Mononuclear cell (primary cell): ENCODE data around the gene C1orf210. TPM values are rescaled to one million over a fixed set of nuclear protein-coding genes. Genes with fewer than 3 reads are reported as not detected.

Experiments
- H3K27me3 ChIP-seq: 2 replicates; pipeline ENCODE4 v1.6.0; 2011; ENCODE audit warnings: low read length, control low read depth; ENCODE audit not compliant: insufficient read depth
- H3K4me1 ChIP-seq: 2 replicates; pipeline ENCODE4 v1.5.1; 2011; ENCODE audit warnings: mild to moderate bottlenecking, low read length, control low read depth; ENCODE audit not compliant: insufficient read depth
- H3K4me3 ChIP-seq: 2 replicates; pipeline ENCODE4 v1.5.1; 2011; ENCODE audit warnings: mild to moderate bottlenecking, low read length, moderate library complexity
- H3K9me3 ChIP-seq: 2 replicates; pipeline ENCODE4 v1.5.1; 2011; ENCODE audit warnings: low read depth, mild to moderate bottlenecking, control low read depth, low read length
- total RNA-seq: library from RNA; depleted of rRNA; stranded (reverse); fragments of >200 nt; gene quantifications from one replicate; pipeline ENCODE4 v1.2.3, GENCODE V29; 2012

Gene C1orf210
- total RNA-seq, 1 donor = not detected

GRCh38 chr1:43239484-43239883 lies 45.9 kb downstream of the C1orf210 start:
- Histone ChIP-seq H3K4me1 (no peaks in the 10 kb centered on the region), H3K4me3 (no peak overlapping the region), H3K27me3 (no peaks in the 10 kb centered on the region), H3K9me3 (no peaks in the 10 kb centered on the region)

GRCh38 chr1:43238991-43239469 lies 46.4 kb downstream of the C1orf210 start:
- Histone ChIP-seq H3K4me1 (no peaks in the 10 kb centered on the region), H3K27me3 (no peaks in the 10 kb centered on the region), H3K9me3 (no peaks in the 10 kb centered on the region), H3K4me3 (no peak overlapping the region)

GRCh38 chr1:43238085-43238484 lies 47.3 kb downstream of the C1orf210 start:
- Histone ChIP-seq H3K4me3 (no peak overlapping the region), H3K4me1 (no peaks in the 10 kb centered on the region), H3K9me3 (no peaks in the 10 kb centered on the region), H3K27me3 (no peaks in the 10 kb centered on the region)

GRCh38 chr1:43237121-43237520 lies 48.3 kb downstream of the C1orf210 start:
- H3K4me1 ChIP-seq = no peaks in the 10 kb centered on the region
- H3K9me3 ChIP-seq = no peaks in the 10 kb centered on the region
- H3K27me3 ChIP-seq = no peaks in the 10 kb centered on the region
- H3K4me3 ChIP-seq = no peak overlapping the region

GRCh38 chr1:43235451-43236121 lies 49.8 kb downstream of the C1orf210 start:
- no peaks in the 10 kb centered on the region for H3K9me3 ChIP-seq
- H3K27me3 ChIP-seq = no peaks in the 10 kb centered on the region
- no peak overlapping the region for H3K4me3 ChIP-seq
- H3K4me1 ChIP-seq = no peaks in the 10 kb centered on the region

- Histone ChIP-seq H3K27me3 (no peaks in the 10 kb centered on the region), H3K9me3 (no peaks in the 10 kb centered on the region), H3K4me3 (no peak overlapping the region), H3K4me1 (no peaks in the 10 kb centered on the region)
Measured at GRCh38 chr1:43235040-43235439, 50.3 kb downstream of the C1orf210 start.

GRCh38 chr1:43234267-43234666 lies 51.1 kb downstream of the C1orf210 start:
- no peaks in the 10 kb centered on the region for H3K4me1 ChIP-seq
- H3K9me3 ChIP-seq = no peaks in the 10 kb centered on the region
- H3K4me3 ChIP-seq = no peak overlapping the region
- no peaks in the 10 kb centered on the region for H3K27me3 ChIP-seq

- Histone ChIP-seq H3K27me3 (no peaks in the 10 kb centered on the region), H3K4me1 (no peaks in the 10 kb centered on the region), H3K9me3 (no peaks in the 10 kb centered on the region), H3K4me3 (no peak overlapping the region)
Measured at GRCh38 chr1:43233631-43234030, 51.8 kb downstream of the C1orf210 start.

- no peaks in the 10 kb centered on the region for H3K27me3 ChIP-seq
- no peak overlapping the region for H3K4me3 ChIP-seq
- H3K9me3 ChIP-seq = no peaks in the 10 kb centered on the region
- no peaks in the 10 kb centered on the region for H3K4me1 ChIP-seq
Measured at GRCh38 chr1:43232482-43232881, 52.9 kb downstream of the C1orf210 start.

GRCh38 chr1:43232074-43232473 lies 53.3 kb downstream of the C1orf210 start:
- Histone ChIP-seq H3K9me3 (no peaks in the 10 kb centered on the region), H3K27me3 (no peaks in the 10 kb centered on the region), H3K4me3 (no peak overlapping the region), H3K4me1 (no peaks in the 10 kb centered on the region)

Other genes starting within 250 kb of the C1orf210 start
- 7.1 TPM for gene EBNA1BP2, start 113.3 kb downstream of the C1orf210 start, total RNA-seq
- 0.10 TPM for gene CFAP57, start 113.3 kb downstream of the C1orf210 start, total RNA-seq
- 0.10 TPM for gene TMEM125, start 15.6 kb downstream of the C1orf210 start, total RNA-seq
- gene TIE1, start 15.4 kb upstream of the C1orf210 start, total RNA-seq = 0.94 TPM
- 2.3 TPM for gene MPL, start 52.2 kb upstream of the C1orf210 start, total RNA-seq
- gene CDC20, start 73.4 kb upstream of the C1orf210 start, total RNA-seq = 0.52 TPM
- 18.4 TPM for gene ELOVL1, start 82.4 kb upstream of the C1orf210 start, total RNA-seq
- 21.6 TPM for gene MED8, start 104.2 kb upstream of the C1orf210 start, total RNA-seq
- 26.9 TPM for gene SZT2, start 104.3 kb upstream of the C1orf210 start, total RNA-seq
- gene HYI, start 168.3 kb upstream of the C1orf210 start, total RNA-seq = 7.9 TPM
- under 0.01 TPM for gene PTPRF, start 245.3 kb upstream of the C1orf210 start, total RNA-seq